Thyroid gland (tissue), 4 donors: ENCODE measurements around the gene CARMIL1.

ENCODE experiments used
- POLR2A ChIP-seq, 2 donors: fragments of 450-650 bp; IDR thresholded peaks; one replicate each; pipeline ENCODE4 v1.6.1; 2017; ENCODE audit warnings: antibody characterized with exemption in 2 of 2, mild to moderate bottlenecking in 2 of 2, moderate library complexity in 1 of 2
- TF ChIP-seq, protein P1 (sequence below), 6 experiments: fragments of 200-600 bp in 3 of 6; fragments of 450-650 bp in 3 of 6; sonication (generic) in 3 of 6; IDR thresholded peaks; one replicate each; pipeline ENCODE4 v1.5.1; 2016 to 2019; ENCODE audit warnings: antibody characterized with exemption in 6 of 6, mild to moderate bottlenecking in 2 of 6, inconsistent platforms in 1 of 6, moderate library complexity in 1 of 6

DNA sequence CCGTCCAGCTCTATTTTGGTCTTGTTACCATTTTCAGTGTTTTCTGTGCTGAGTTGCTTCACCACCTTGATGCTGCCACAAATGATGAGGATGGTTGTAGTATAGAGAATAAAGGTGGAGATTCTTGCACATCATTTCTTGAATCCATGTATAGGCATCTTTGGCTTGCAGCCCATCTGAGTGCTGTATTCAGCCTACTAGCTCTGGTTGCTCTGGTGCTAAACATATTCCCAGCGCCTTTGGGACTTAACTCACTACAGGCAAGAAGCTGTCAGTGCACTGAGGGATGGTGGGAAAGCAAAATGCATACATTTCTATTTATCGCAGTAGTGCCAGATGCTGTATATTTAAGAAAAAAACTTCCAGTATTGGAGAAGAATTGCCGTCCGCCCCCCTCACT is 86.0 kb downstream of the CARMIL1 start:
- TF ChIP-seq, protein P1, sequence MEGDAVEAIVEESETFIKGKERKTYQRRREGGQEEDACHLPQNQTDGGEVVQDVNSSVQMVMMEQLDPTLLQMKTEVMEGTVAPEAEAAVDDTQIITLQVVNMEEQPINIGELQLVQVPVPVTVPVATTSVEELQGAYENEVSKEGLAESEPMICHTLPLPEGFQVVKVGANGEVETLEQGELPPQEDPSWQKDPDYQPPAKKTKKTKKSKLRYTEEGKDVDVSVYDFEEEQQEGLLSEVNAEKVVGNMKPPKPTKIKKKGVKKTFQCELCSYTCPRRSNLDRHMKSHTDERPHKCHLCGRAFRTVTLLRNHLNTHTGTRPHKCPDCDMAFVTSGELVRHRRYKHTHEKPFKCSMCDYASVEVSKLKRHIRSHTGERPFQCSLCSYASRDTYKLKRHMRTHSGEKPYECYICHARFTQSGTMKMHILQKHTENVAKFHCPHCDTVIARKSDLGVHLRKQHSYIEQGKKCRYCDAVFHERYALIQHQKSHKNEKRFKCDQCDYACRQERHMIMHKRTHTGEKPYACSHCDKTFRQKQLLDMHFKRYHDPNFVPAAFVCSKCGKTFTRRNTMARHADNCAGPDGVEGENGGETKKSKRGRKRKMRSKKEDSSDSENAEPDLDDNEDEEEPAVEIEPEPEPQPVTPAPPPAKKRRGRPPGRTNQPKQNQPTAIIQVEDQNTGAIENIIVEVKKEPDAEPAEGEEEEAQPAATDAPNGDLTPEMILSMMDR (IDR thresholded peaks at IDR 0.05), result no peak
- TF ChIP-seq POLR2A (IDR thresholded peaks at IDR 0.05), result no peak
